ENCODE data around the gene CMYA5.
"Not testable (repeated sequence)": the region's sequence is repeated elsewhere in the genome, so short reads cannot be mapped to it uniquely, and the experiment has no call there.

The CMYA5 gene

GRCh38 chr5:79703381-79703645, 13.7 kb downstream of the CMYA5 start:
- no peak for DNase-seq

GRCh38 chr5:79704553-79704952, 14.9 kb downstream of the CMYA5 start:
- DNase-seq, result no peak

- no peak for DNase-seq
These were observed 16.0 kb downstream of the CMYA5 start for GRCh38 chr5:79705632-79706031.

GRCh38 chr5:79706317-79706716, 16.7 kb downstream of the CMYA5 start:
- not testable (repeated sequence) for DNase-seq

GRCh38 chr5:79707535-79707934, 17.9 kb downstream of the CMYA5 start:
- DNase-seq, result no peak

- no peak for DNase-seq
These were observed 23.1 kb downstream of the CMYA5 start for GRCh38 chr5:79712741-79713140.

GRCh38 chr5:79713727-79714126, 24.1 kb downstream of the CMYA5 start:
- no peak for DNase-seq

GRCh38 chr5:79716839-79717238, 27.2 kb downstream of the CMYA5 start:
- no peak for DNase-seq

- DNase-seq, result no peak
These were observed 30.5 kb downstream of the CMYA5 start for GRCh38 chr5:79720096-79720495.

GRCh38 chr5:79727451-79728355, 38.1 kb downstream of the CMYA5 start:
- DNase-seq, result no peak

GRCh38 chr5:79728396-79728795, 38.8 kb downstream of the CMYA5 start:
- no peak for DNase-seq

GRCh38 chr5:79729679-79730078, 40.0 kb downstream of the CMYA5 start:
- no peak for DNase-seq

- no peak for DNase-seq
These were observed 40.9 kb downstream of the CMYA5 start for GRCh38 chr5:79730564-79730963.

- no peak for DNase-seq
These were observed 42.1 kb downstream of the CMYA5 start for GRCh38 chr5:79731775-79732174.

- DNase-seq, result no peak
These were observed 47.2 kb downstream of the CMYA5 start for GRCh38 chr5:79736528-79737514.

- no peak for DNase-seq
These were observed 48.7 kb downstream of the CMYA5 start for GRCh38 chr5:79738349-79738748.

- no peak for DNase-seq
These were observed 53.0 kb downstream of the CMYA5 start for GRCh38 chr5:79742549-79743136.

GRCh38 chr5:79743846-79744605, 54.4 kb downstream of the CMYA5 start:
- DNase-seq, result no peak

- DNase-seq, result no peak
These were observed 55.6 kb downstream of the CMYA5 start for GRCh38 chr5:79745255-79745654.

- peak in 1 of 2 donors; percentile 19 for DNase-seq
These were observed 57.3 kb downstream of the CMYA5 start for GRCh38 chr5:79746642-79747569.
